Prostate gland (tissue), 2 donors: ENCODE results near the gene ATF1.

Experiments
- CTCF ChIP-seq, 4 experiments: fragments of 200-600 bp in 2 of 4; fragments of 450-650 bp in 2 of 4; sonication (generic) in 2 of 4; IDR thresholded peaks; 1 replicate in 3 of 4; 2 replicates in 1 of 4; pipeline ENCODE4 v1.5.1; 2016 to 2019; ENCODE audit warnings: antibody characterized with exemption in 4 of 4, mild to moderate bottlenecking in 2 of 4, moderate library complexity in 2 of 4
- POLR2A ChIP-seq: fragments of 450-650 bp; IDR thresholded peaks from one replicate; pipeline ENCODE4 v1.6.1; 2016; ENCODE audit warnings: antibody characterized with exemption, mild to moderate bottlenecking

GRCh38 chr12:50747817-50748216 is 16.1 kb upstream of the ATF1 start:
- TF ChIP-seq CTCF (IDR thresholded peaks at IDR 0.05) (no peak), POLR2A (no peak)
